ENCODE data around the gene CD226.
"Not testable (repeated sequence)": the region's sequence is repeated elsewhere in the genome, so short reads cannot be mapped to it uniquely, and the experiment has no call there.

The CD226 gene

GRCh38 chr18:69866212-69866611 is 81.5 kb downstream of the CD226 start:
- no peaks in the 10 kb centered on the region for H3K27me3 ChIP-seq (ENCODE audit: insufficient read depth, poor library complexity, severe bottlenecking)
- H3K27ac ChIP-seq (ENCODE audit: poor library complexity, severe bottlenecking), result no peak overlapping the region
- DNase-seq (ENCODE audit: low spot score) (no peak), ATAC-seq (ENCODE audit: low read depth) (no peak)
- no peaks in the 10 kb centered on the region for H3K9me3 ChIP-seq (ENCODE audit: severe bottlenecking)
- no peaks in the 10 kb centered on the region for H3K4me1 ChIP-seq (ENCODE audit: insufficient read depth, poor library complexity, severe bottlenecking)
- TF ChIP-seq CTCF (IDR thresholded peaks at IDR 0.05; ENCODE audit: poor library complexity, severe bottlenecking), result no peak
- H3K36me3 ChIP-seq (ENCODE audit: low read depth), result no peaks in the 10 kb centered on the region
- H3K4me3 ChIP-seq (ENCODE audit: severe bottlenecking), result no peak overlapping the region

- TF ChIP-seq CTCF (IDR thresholded peaks at IDR 0.05; ENCODE audit: poor library complexity, severe bottlenecking), result no peak
- Histone ChIP-seq H3K36me3 (ENCODE audit: low read depth) (no peaks in the 10 kb centered on the region), H3K9me3 (ENCODE audit: severe bottlenecking) (no peaks in the 10 kb centered on the region), H3K4me3 (ENCODE audit: severe bottlenecking) (no peak overlapping the region), H3K4me1 (ENCODE audit: insufficient read depth, poor library complexity, severe bottlenecking) (no peaks in the 10 kb centered on the region), H3K27me3 (ENCODE audit: insufficient read depth, poor library complexity, severe bottlenecking) (no peaks in the 10 kb centered on the region), H3K27ac (ENCODE audit: poor library complexity, severe bottlenecking) (no peak overlapping the region)
- no peak for ATAC-seq (ENCODE audit: low read depth)
- DNase-seq (ENCODE audit: low spot score), result no peak
Observed at GRCh38 chr18:69865776-69866175, 81.9 kb downstream of the CD226 start.

GRCh38 chr18:69864802-69865201 is 82.9 kb downstream of the CD226 start:
- not testable (repeated sequence) for ATAC-seq (ENCODE audit: low read depth); H3K36me3 ChIP-seq (ENCODE audit: low read depth); H3K9me3 ChIP-seq (ENCODE audit: severe bottlenecking); H3K4me1 ChIP-seq (ENCODE audit: insufficient read depth, poor library complexity, severe bottlenecking); H3K27me3 ChIP-seq (ENCODE audit: insufficient read depth, poor library complexity, severe bottlenecking); H3K27ac ChIP-seq (ENCODE audit: poor library complexity, severe bottlenecking); H3K4me3 ChIP-seq (ENCODE audit: severe bottlenecking); DNase-seq (ENCODE audit: low spot score)

- DNase-seq (ENCODE audit: low spot score), result no peak
- ATAC-seq (ENCODE audit: low read depth), result no peak
- Histone ChIP-seq H3K4me3 (ENCODE audit: severe bottlenecking) (no peak overlapping the region), H3K9me3 (ENCODE audit: severe bottlenecking) (no peaks in the 10 kb centered on the region), H3K36me3 (ENCODE audit: low read depth) (no peaks in the 10 kb centered on the region), H3K27ac (ENCODE audit: poor library complexity, severe bottlenecking) (no peak overlapping the region), H3K4me1 (ENCODE audit: insufficient read depth, poor library complexity, severe bottlenecking) (no peaks in the 10 kb centered on the region), H3K27me3 (ENCODE audit: insufficient read depth, poor library complexity, severe bottlenecking) (no peaks in the 10 kb centered on the region)
- no peak for TF ChIP-seq CTCF (IDR thresholded peaks at IDR 0.05; ENCODE audit: poor library complexity, severe bottlenecking)
Observed at GRCh38 chr18:69858897-69859296, 88.8 kb downstream of the CD226 start.

- Histone ChIP-seq H3K9me3 (ENCODE audit: severe bottlenecking) (no peaks in the 10 kb centered on the region), H3K36me3 (ENCODE audit: low read depth) (no peaks in the 10 kb centered on the region), H3K4me3 (ENCODE audit: severe bottlenecking) (no peak overlapping the region), H3K4me1 (ENCODE audit: insufficient read depth, poor library complexity, severe bottlenecking) (no peaks in the 10 kb centered on the region), H3K27me3 (ENCODE audit: insufficient read depth, poor library complexity, severe bottlenecking) (no peaks in the 10 kb centered on the region), H3K27ac (ENCODE audit: poor library complexity, severe bottlenecking) (no peak overlapping the region)
- no peak for ATAC-seq (ENCODE audit: low read depth)
- no peak for TF ChIP-seq CTCF (IDR thresholded peaks at IDR 0.05; ENCODE audit: poor library complexity, severe bottlenecking)
- DNase-seq (ENCODE audit: low spot score), result no peak
Observed at GRCh38 chr18:69854455-69854854, 93.2 kb downstream of the CD226 start.

Data from RWPE2 (cell line).